ENCODE results near the gene ELOVL6. TPM values are rescaled to one million over a fixed set of nuclear protein-coding genes. Genes with fewer than 3 reads are reported as not detected.

Gene ELOVL6
- total and polyA plus RNA-seq, 9 donors = 0.36 to 10.4 (median 3.6) TPM

- Histone ChIP-seq H3K36me3 (no peaks in the 10 kb centered on the region), H3K4me3 (no peak overlapping the region), H3K9me3 (no peaks in the 10 kb centered on the region), H3K27me3 (no peaks in the 10 kb centered on the region), H3K27ac (no peak overlapping the region), H3K4me1 (ENCODE audit: insufficient read depth) (no peaks in the 10 kb centered on the region)
- intact Hi-C loops (cut with DNase I) = no loop called here
- 90 to 96% (median 92%) methylated on average over 2 of the region's 2 CpGs for WGBS, 3 donors
- no peak for TF ChIP-seq EP300 (IDR thresholded peaks at IDR 0.05)
- TF ChIP-seq POLR2A (IDR thresholded peaks at IDR 0.05) = no peak
- no peak for TF ChIP-seq CTCF (IDR thresholded peaks at IDR 0.05)
- no peak for DNase-seq
Measured at GRCh38 chr4:110135076-110135475, 63.3 kb downstream of the ELOVL6 start.

DNA sequence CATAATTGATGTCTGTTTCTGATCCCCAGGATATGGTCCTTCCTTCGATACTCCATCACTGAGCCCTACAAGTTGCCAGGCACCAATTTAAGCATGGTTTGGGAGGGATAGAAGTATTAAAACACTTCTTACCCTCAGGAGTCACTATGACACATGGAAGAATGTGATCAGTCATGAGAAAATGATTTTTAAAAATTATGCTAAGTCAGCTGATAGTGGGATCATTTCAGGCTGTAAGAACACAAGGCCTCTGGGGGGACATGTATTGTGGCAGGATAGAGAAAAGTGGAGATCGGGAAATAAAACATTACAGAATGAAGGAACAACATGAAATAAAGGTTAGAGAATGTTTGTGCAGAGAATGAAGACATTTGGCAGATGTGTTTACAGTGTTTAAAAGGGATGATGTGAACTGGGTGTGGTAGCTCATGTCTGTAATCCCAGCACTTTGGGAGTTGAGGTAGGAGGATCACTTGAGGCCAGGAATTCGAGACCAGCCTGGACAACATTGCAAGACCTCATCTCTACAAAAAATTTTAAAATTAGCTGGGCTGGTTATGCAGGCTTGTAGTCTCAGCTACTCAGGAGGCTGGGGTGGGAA is 64.0 kb downstream of the ELOVL6 start:
- no peak for TF ChIP-seq POLR2A (IDR thresholded peaks at IDR 0.05)
- TF ChIP-seq EP300 (IDR thresholded peaks at IDR 0.05) = no peak
- no peak for TF ChIP-seq CTCF (IDR thresholded peaks at IDR 0.05)
- Histone ChIP-seq H3K27me3 (no peaks in the 10 kb centered on the region), H3K36me3 (no peaks in the 10 kb centered on the region), H3K27ac (no peak overlapping the region), H3K9me3 (no peaks in the 10 kb centered on the region), H3K4me3 (no peak overlapping the region), H3K4me1 (ENCODE audit: insufficient read depth) (no peaks in the 10 kb centered on the region)
- DNase-seq = no peak
- WGBS, 3 donors = 87 to 98% (median 97%) methylated on average over 3 of the region's 3 CpGs
- intact Hi-C loops (cut with DNase I) = no loop called here

DNA sequence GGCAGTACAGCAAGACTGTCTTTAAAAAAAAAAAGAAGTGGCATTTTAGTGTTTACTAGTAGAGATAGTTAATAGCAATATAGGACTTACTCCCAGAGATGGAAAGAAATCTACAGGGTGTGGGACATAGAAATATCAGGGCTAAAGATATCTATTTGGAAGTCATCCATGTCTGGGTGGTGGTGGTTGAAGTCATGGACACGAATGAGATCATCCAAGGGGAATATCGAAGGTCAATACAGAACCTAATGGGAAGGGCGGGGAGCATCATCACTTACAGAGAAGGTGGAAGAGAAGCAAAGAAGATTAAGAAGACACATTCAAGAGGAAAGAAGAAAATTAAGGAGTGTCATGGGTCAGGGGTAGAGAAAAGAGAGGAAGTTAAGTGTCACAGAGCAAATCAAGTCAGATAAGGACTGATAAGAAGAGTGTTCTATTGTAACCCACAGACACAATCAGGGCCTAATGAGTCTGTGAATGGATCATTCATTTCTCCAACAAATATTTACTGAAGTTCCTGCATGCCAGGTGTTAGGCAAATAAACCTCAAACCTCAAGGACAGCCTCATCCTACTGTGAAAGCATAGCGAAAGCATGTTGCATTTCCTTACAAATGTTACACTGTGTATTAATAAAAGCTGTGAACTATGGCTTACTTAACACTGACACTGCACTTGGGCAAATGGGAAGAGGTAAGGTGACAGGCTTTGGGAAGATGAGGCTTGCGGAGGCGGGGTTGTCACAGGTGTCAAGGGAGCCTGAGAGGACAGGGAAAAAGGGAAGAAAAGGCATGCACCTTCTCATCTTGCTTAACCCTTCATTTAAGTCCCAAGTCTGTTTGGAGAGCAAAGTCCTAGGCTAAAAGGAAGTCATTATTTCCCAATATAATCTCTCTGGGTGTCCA is 65.3 kb downstream of the ELOVL6 start:
- Histone ChIP-seq H3K4me3 (no peak overlapping the region), H3K27me3 (no peaks in the 10 kb centered on the region), H3K4me1 (ENCODE audit: insufficient read depth) (no peaks in the 10 kb centered on the region), H3K36me3 (no peaks in the 10 kb centered on the region), H3K9me3 (no peaks in the 10 kb centered on the region), H3K27ac (no peak overlapping the region)
- TF ChIP-seq CTCF (IDR thresholded peaks at IDR 0.05) (no peak), EP300 (IDR thresholded peaks at IDR 0.05) (no peak), POLR2A (IDR thresholded peaks at IDR 0.05) (no peak)
- DNase-seq = no peak
- WGBS, 3 donors = 81 to 94% (median 85%) methylated on average over 6 of the region's 6 CpGs
- intact Hi-C loops (cut with DNase I) = no loop called here

DNA sequence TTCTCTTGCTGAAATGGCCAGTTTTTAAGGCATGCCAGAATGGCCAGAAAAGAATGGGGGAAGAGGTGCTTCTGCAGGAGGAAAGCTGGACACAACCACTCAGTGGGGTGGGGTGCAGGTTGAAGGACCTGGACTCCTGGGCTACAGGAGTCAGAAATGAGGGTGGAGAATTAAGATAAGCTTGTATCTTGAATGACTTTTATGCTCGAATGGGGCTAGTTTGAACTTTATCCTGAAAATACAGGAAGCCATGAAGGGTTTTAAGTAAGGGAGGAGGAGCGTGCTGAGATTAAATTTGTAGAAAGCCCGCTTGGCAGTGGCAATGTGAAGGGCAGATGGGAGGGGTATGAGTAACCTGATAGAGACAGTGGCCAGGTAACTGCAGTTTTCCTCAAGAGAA is 66.5 kb downstream of the ELOVL6 start:
- no peak overlapping the region for H3K27ac ChIP-seq
- no peak for TF ChIP-seq CTCF (IDR thresholded peaks at IDR 0.05)
- TF ChIP-seq EP300 (IDR thresholded peaks at IDR 0.05) = no peak
- no peak for TF ChIP-seq POLR2A (IDR thresholded peaks at IDR 0.05)

More for the DNA sequence above, 66.5 kb downstream of the ELOVL6 start:
- no peaks in the 10 kb centered on the region for H3K4me1 ChIP-seq (ENCODE audit: insufficient read depth)
- WGBS, 3 donors = 73 to 84% (median 73%) methylated on average over 3 of the region's 3 CpGs
- no peaks in the 10 kb centered on the region for H3K27me3 ChIP-seq
- no peaks in the 10 kb centered on the region for H3K9me3 ChIP-seq
- DNase-seq = no peak
- no peaks in the 10 kb centered on the region for H3K36me3 ChIP-seq
- H3K4me3 ChIP-seq = no peak overlapping the region
- intact Hi-C loops (cut with DNase I) = no loop called here
